ENCODE data around the gene ALS2.
"Not testable (repeated sequence)": the region's sequence is repeated elsewhere in the genome, so short reads cannot be mapped to it uniquely, and the experiment has no call there.

ALS2 gene

GRCh38 chr2:201746551-201746950, 34.2 kb downstream of the ALS2 start:
- DNase-seq = no peak

GRCh38 chr2:201735486-201735885, 45.2 kb downstream of the ALS2 start:
- no peak for DNase-seq

- no peak for DNase-seq
These were observed 46.6 kb downstream of the ALS2 start for GRCh38 chr2:201734111-201734510.

GRCh38 chr2:201733544-201733943, 47.2 kb downstream of the ALS2 start:
- no peak for DNase-seq

GRCh38 chr2:201730651-201731285, 50.0 kb downstream of the ALS2 start:
- no peak for DNase-seq

- no peak for DNase-seq
These were observed 65.3 kb downstream of the ALS2 start for GRCh38 chr2:201715459-201715858.

GRCh38 chr2:201712726-201713125, 68.0 kb downstream of the ALS2 start:
- DNase-seq = no peak

GRCh38 chr2:201709747-201710146, 71.0 kb downstream of the ALS2 start:
- DNase-seq = no peak

- no peak for DNase-seq
These were observed 71.7 kb downstream of the ALS2 start for GRCh38 chr2:201709049-201709448.

- DNase-seq = no peak
These were observed 73.0 kb downstream of the ALS2 start for GRCh38 chr2:201707753-201708152.

- no peak for DNase-seq
These were observed 73.6 kb downstream of the ALS2 start for GRCh38 chr2:201707142-201707541.

GRCh38 chr2:201704536-201704935, 76.2 kb downstream of the ALS2 start:
- no peak for DNase-seq

GRCh38 chr2:201701646-201702045, 79.1 kb downstream of the ALS2 start:
- DNase-seq = no peak

GRCh38 chr2:201699416-201699815, 81.3 kb downstream of the ALS2 start:
- no peak for DNase-seq

- no peak for DNase-seq
These were observed 82.0 kb downstream of the ALS2 start, which contains the start of gene MPP4 for GRCh38 chr2:201698588-201699226. TSS of gene MPP4 (minus strand) at chr2:201698644. CDS start at chr2:201693954, 4,690 bp downstream.

- no peak for DNase-seq
These were observed 82.8 kb downstream of the ALS2 start for GRCh38 chr2:201697899-201698298.

GRCh38 chr2:201696151-201696659, 84.5 kb downstream of the ALS2 start:
- DNase-seq = no peak

GRCh38 chr2:201685156-201685555, 95.6 kb downstream of the ALS2 start:
- DNase-seq = no peak

GRCh38 chr2:201680743-201681142, 100.0 kb downstream of the ALS2 start:
- DNase-seq = no peak

- DNase-seq = no peak
These were observed 102.3 kb downstream of the ALS2 start for GRCh38 chr2:201678401-201678800.

GRCh38 chr2:201675454-201675853, 105.3 kb downstream of the ALS2 start:
- DNase-seq = no peak

GRCh38 chr2:201674794-201675193, 105.9 kb downstream of the ALS2 start:
- no peak for DNase-seq

- no peak for DNase-seq
These were observed 106.4 kb downstream of the ALS2 start for GRCh38 chr2:201674298-201674697.

- no peak for DNase-seq
These were observed 107.2 kb downstream of the ALS2 start for GRCh38 chr2:201673546-201673945.

GRCh38 chr2:201671205-201671604, 109.5 kb downstream of the ALS2 start:
- not testable (repeated sequence) for DNase-seq
